Thymus (tissue), 11 donors: Measurements from ENCODE around the gene SFRP4. TPM values are rescaled to one million over a fixed set of nuclear protein-coding genes. Genes with fewer than 3 reads are reported as not detected.

ENCODE experiments used
- DNase-seq, 9 donors: peaks; one replicate each; pipeline ENCODE4 v3.0.0-alpha.2; 2013; ENCODE audit warnings: low spot score in 9 of 9, low read depth in 6 of 9, missing footprints in 1 of 9
- H3K27ac ChIP-seq, 2 donors: one replicate each; pipeline ENCODE4 v1.5.1; 2013; ENCODE audit warnings: control low read depth in 1 of 2, low read depth in 1 of 2, low read length in 1 of 2, mild to moderate bottlenecking in 1 of 2, moderate library complexity in 1 of 2
- H3K27me3 ChIP-seq, 2 donors: one replicate each; pipeline ENCODE4 v1.5.1; 2013; ENCODE audit warnings: low read length in 1 of 2; ENCODE audit not compliant: control insufficient read depth in 2 of 2, insufficient read depth in 1 of 2
- H3K36me3 ChIP-seq, 2 donors: one replicate each; pipeline ENCODE4 v1.5.1; 2013; ENCODE audit warnings: low read length in 1 of 2, mild to moderate bottlenecking in 1 of 2, moderate library complexity in 1 of 2; ENCODE audit not compliant: control insufficient read depth in 2 of 2, insufficient read depth in 2 of 2
- H3K4me1 ChIP-seq, 2 donors: one replicate each; pipeline ENCODE4 v1.5.1; 2013; ENCODE audit warnings: low read length in 2 of 2; ENCODE audit not compliant: control insufficient read depth in 2 of 2, insufficient read depth in 2 of 2
- H3K4me3 ChIP-seq, 2 donors: one replicate each; pipeline ENCODE4 v1.5.1; 2013; ENCODE audit warnings: low read length in 2 of 2, control low read depth in 1 of 2, mild to moderate bottlenecking in 1 of 2
- H3K9me3 ChIP-seq, 2 donors: one replicate each; pipeline ENCODE4 v1.5.1; 2013; ENCODE audit warnings: low read length in 1 of 2, mild to moderate bottlenecking in 1 of 2; ENCODE audit not compliant: control insufficient read depth in 2 of 2, insufficient read depth in 1 of 2
- WGBS: extraction: QIAGEN DNeasy Blood & Tissue Kit; methylation state at CpG from one replicate; pipeline ENCODE4 v1.1.7; 2013; 5-methylcytosine and 5-hydroxymethylcytosine counted together
- polyA plus RNA-seq: library from polyadenylated mRNA; stranded (reverse); fragments of 200-250 nt; gene quantifications from one replicate; pipeline ENCODE4 v1.2.3, GENCODE V29; 2013
- total RNA-seq: library from RNA; stranded (reverse); fragments of 120-200 nt; gene quantifications from one replicate; pipeline ENCODE4 v1.2.4, GENCODE V29; 2013
- donor health status: healthy.

Gene SFRP4
- total and polyA plus RNA-seq, 2 donors, result 0.80 to 0.98 TPM

DNA sequence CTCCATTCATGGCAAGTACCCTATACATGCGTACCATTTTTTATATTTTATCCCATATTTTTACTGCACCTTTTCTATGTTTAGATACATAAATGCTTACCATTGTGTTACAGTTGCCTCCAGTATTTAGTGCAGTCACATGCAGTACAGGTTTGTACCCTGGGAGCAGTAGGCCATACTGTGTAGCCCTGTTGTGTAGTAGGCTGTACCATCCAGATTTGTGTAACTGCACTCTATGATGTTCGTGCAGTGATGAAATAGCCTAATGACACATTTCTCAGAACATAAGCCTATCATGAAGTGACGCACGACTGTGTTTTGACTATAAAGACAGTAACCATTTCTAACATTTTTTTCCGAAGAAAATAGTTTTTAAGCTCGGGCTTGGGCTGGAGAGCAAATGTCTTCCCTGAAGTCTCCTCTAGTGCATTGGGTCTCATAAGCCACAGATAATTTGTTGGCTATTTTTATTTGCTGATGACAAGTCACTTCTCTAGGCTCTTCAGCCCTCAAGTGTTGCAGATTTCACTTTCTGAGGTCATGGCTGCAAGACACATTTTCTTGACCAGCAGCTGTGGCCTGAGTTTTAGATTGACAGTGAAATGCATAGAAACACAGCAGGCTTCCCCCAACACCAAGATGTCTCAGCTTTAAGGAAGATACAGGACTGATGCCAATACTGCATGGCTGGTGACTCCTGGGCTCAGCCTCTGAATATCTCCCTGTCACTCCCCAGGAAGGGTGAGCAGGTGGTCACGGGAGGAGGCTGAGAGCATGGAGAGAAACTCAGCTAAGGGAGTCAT lies 30.7 kb upstream of the SFRP4 start:
- Histone ChIP-seq H3K4me1 (no peaks in the 10 kb centered on the region), H3K4me3 (no peak overlapping the region), H3K27ac (no peak overlapping the region), H3K9me3 (no peaks in the 10 kb centered on the region), H3K27me3 (no peaks in the 10 kb centered on the region), H3K36me3 (no peaks in the 10 kb centered on the region)
- 97% methylated on average over 7 of the region's 7 CpGs for WGBS
- DNase-seq, result no peak

DNA sequence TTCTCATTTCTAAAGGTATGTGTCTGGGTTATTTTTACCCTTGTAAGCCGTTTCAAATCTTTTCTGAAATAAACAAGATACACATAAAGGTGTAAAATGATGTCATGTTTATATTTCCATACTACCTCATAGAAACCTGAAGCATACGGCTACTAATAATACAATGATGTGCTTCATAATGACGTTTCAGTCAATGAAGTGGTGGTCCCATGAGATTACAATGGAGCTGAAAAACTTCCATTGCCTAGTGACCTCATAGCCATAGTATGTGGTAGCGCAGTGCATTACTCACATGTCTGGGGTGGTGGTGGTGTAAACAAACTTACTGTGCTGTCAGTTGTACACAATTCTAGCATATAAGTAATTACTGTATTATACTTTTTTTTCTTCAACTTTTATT lies 28.7 kb upstream of the SFRP4 start:
- DNase-seq, result no peak
- WGBS, result 97% methylated on average over 4 of the region's 4 CpGs

GRCh38 chr7:37944737-37945054 lies 28.1 kb upstream of the SFRP4 start:
- Histone ChIP-seq H3K36me3 (no peaks in the 10 kb centered on the region), H3K9me3 (no peaks in the 10 kb centered on the region), H3K27ac (no peak overlapping the region), H3K27me3 (no peaks in the 10 kb centered on the region), H3K4me3 (no peak overlapping the region), H3K4me1 (no peaks in the 10 kb centered on the region)
- 97% methylated on average over 2 of the region's 2 CpGs for WGBS
- DNase-seq, result no peak

More for the DNA sequence above, 28.7 kb upstream of the SFRP4 start:
- Histone ChIP-seq H3K27me3 (no peaks in the 10 kb centered on the region), H3K4me1 (no peaks in the 10 kb centered on the region), H3K27ac (no peak overlapping the region), H3K36me3 (no peaks in the 10 kb centered on the region), H3K9me3 (no peaks in the 10 kb centered on the region), H3K4me3 (no peak overlapping the region)

- H3K4me1 ChIP-seq, result no peaks in the 10 kb centered on the region
- no peak for DNase-seq
- 97% methylated on average over 8 of the region's 8 CpGs for WGBS
- H3K27ac ChIP-seq, result no peak overlapping the region
- H3K36me3 ChIP-seq, result no peaks in the 10 kb centered on the region
- no peak overlapping the region for H3K4me3 ChIP-seq
- no peaks in the 10 kb centered on the region for H3K27me3 ChIP-seq
- H3K9me3 ChIP-seq, result no peaks in the 10 kb centered on the region
Observed at GRCh38 chr7:37943905-37944736, 27.5 kb upstream of the SFRP4 start.

- Histone ChIP-seq H3K27ac (no peak overlapping the region), H3K36me3 (no peaks in the 10 kb centered on the region), H3K9me3 (no peaks in the 10 kb centered on the region), H3K4me3 (no peak overlapping the region), H3K4me1 (no peaks in the 10 kb centered on the region), H3K27me3 (no peaks in the 10 kb centered on the region)
- WGBS, result 94% methylated on average over 12 of the region's 12 CpGs
- no peak for DNase-seq
Observed at GRCh38 chr7:37942934-37943610, 26.5 kb upstream of the SFRP4 start.

DNA sequence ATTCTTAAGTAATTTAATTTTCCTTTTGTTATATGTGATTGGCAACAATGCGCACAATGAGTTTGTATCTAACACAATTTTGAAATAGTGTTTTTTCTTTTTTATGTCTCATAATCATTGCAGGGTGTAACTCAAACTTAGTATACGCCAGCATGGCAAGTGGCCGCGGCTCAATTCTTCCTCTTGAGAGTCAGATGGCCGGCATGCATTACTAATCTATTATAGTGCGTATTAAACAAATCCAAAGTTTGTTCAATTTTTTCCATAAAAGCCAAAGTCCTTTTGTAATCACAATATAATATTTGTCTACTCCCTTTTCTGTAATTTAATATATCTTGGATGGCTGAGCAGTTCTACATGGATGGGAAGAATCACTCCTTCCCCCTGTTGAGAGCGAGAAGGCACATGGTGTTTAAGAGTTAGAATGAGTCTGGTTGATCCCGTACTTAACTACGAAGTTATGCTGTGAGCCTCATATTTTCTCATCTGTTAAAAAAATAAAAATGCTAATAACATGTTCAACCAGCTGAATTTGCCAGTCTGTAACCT lies 16.5 kb upstream of the SFRP4 start:
- no peaks in the 10 kb centered on the region for H3K4me1 ChIP-seq
- no peaks in the 10 kb centered on the region for H3K27me3 ChIP-seq
- no peaks in the 10 kb centered on the region for H3K36me3 ChIP-seq
- WGBS, result 85% methylated on average over 9 of the region's 9 CpGs
- no peak overlapping the region for H3K4me3 ChIP-seq
- no peak for DNase-seq
- no peaks in the 10 kb centered on the region for H3K9me3 ChIP-seq
- no peak overlapping the region for H3K27ac ChIP-seq

DNA sequence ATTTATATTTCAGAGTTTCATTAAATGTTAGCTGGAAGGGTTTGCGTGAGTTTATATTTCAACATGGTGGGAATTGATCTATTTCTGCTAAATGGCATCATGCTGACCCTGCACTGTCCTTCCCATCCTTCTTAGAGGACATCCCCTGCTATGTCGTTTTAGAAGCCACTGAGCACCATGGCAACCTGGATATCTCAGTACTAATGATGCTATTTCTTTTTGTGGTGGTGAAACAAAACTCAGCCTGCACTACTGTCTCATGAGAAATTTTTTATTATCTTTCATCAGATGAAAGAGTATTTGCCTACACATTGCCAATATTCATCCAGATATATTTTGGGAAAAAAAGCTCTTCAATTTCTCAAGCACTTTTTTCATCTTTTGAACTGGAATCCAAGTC lies 15.9 kb upstream of the SFRP4 start:
- Histone ChIP-seq H3K9me3 (no peaks in the 10 kb centered on the region), H3K27ac (no peak overlapping the region), H3K36me3 (no peaks in the 10 kb centered on the region), H3K4me3 (no peak overlapping the region), H3K27me3 (no peaks in the 10 kb centered on the region), H3K4me1 (no peaks in the 10 kb centered on the region)
- WGBS, result 93% methylated on average over 2 of the region's 2 CpGs
- DNase-seq, result no peak

DNA sequence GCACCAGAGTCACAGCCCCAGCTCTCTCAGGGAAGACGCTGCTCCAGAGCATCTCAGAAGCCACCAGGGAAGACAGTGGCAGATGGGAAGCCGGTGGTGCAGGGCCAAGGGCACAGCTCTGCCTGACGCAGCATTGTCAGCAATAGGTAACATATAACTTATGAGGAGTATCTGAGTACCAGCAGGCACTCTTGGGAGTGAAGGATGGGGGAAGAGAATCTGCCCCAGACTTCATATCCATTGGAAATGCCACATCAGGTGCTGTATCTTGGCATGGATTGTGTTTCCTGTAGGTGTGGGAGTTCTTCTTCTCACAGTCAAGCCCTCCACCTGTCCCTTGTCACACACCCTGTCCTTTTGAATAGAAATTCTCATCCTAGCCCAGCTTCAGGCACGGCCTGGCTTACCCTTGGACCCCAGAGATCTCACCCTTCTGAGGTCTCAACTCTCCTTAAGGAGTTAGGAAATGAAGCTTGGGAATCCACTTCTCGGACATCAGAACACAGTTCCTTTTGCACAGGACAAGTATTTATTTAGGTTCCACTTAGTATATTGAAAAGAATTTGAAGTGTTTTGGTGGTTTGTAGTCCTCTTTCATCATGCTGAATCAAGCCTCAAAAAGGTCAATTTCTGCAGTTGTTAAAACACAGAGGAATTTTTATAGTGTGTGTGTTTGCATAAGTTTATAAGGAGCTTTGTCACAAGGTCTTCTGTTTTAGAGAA lies 13.8 kb upstream of the SFRP4 start:
- Histone ChIP-seq H3K4me1 (no peaks in the 10 kb centered on the region), H3K36me3 (no peaks in the 10 kb centered on the region), H3K9me3 (no peaks in the 10 kb centered on the region), H3K27me3 (no peaks in the 10 kb centered on the region), H3K4me3 (no peak overlapping the region), H3K27ac (no peak overlapping the region)
- DNase-seq, result no peak
- WGBS, result 98% methylated on average over 5 of the region's 5 CpGs
